H1 (cell line): ENCODE data around the gene FAM168B. TPM values are rescaled to one million over a fixed set of nuclear protein-coding genes. Genes with fewer than 3 reads are reported as not detected.

Experiments
- CTCF ChIA-PET: fragments of 300-600 bp; sonication (Branson Sonifier 250); formaldehyde crosslinking; loops from one replicate; lab custom pipeline; 2021; ENCODE audit not compliant: partially characterized antibody; lab: Charles Lee
- POLR2A ChIA-PET: fragments of 300-600 bp; sonication (Branson Sonifier 250); formaldehyde crosslinking; loops from one replicate; lab custom pipeline; 2021; ENCODE audit warnings: inconsistent platforms; ENCODE audit not compliant: partially characterized antibody; lab: Charles Lee
- DNase-seq, 2 experiments: peaks; one replicate each; pipeline versions ENCODE4 v3.0.0 to v3.0.0-alpha.2; 2010 to 2022; ENCODE audit warnings: low spot score in 2 of 2, low read depth in 1 of 2, mixed read lengths in 1 of 2
- FAIRE-seq: peaks from 2 replicates; lab custom pipeline; 2011; peaks lifted over from hg19 to GRCh38; lab: Jason Lieb, UNC
- H2AFZ ChIP-seq: 2 replicates; pipeline ENCODE4 v1.8.1; 2012; ENCODE audit warnings: low read length, inconsistent platforms
- H2AK5ac ChIP-seq: 2 replicates; pipeline ENCODE4 v1.6.1; 2013; ENCODE audit warnings: low read depth, low read length
- H2BK120ac ChIP-seq: replicated peaks from 2 replicates; pipeline ENCODE3; 2013; ENCODE audit warnings: low read depth, low read length, inconsistent platforms
- H2BK12ac ChIP-seq: 2 replicates; pipeline ENCODE4 v1.6.1; 2013; ENCODE audit warnings: low read depth, low read length
- H2BK15ac ChIP-seq: 2 replicates; pipeline ENCODE4 v1.6.1; 2013; ENCODE audit warnings: low read length
- H2BK20ac ChIP-seq: 2 replicates; pipeline ENCODE4 v1.6.1; 2013; ENCODE audit warnings: low read length
- H2BK5ac ChIP-seq: 2 replicates; pipeline ENCODE4 v1.6.1; 2013; ENCODE audit warnings: low read depth, low read length
- H3K14ac ChIP-seq: 2 replicates; pipeline ENCODE4 v1.6.1; 2013; ENCODE audit warnings: inconsistent platforms; ENCODE audit not compliant: insufficient read length
- H3K18ac ChIP-seq: 2 replicates; pipeline ENCODE4 v1.6.1; 2013; ENCODE audit warnings: low read length; ENCODE audit errors: extremely low read depth
- H3K23ac ChIP-seq: 2 replicates; pipeline ENCODE4 v1.6.1; 2013; ENCODE audit warnings: inconsistent platforms; ENCODE audit not compliant: insufficient read length
- H3K23me2 ChIP-seq: 2 replicates; pipeline ENCODE4 v1.6.1; 2013; ENCODE audit warnings: low read depth, low read length
- H3K27ac ChIP-seq: 2 replicates; pipeline ENCODE4 v1.6.1; 2011; ENCODE audit warnings: low read depth, low read length, inconsistent platforms
- H3K27me3 ChIP-seq, 4 experiments: replicated peaks in 1 of 4; 1 replicate in 1 of 4; 2 replicates in 3 of 4; pipeline versions ENCODE4 v1.6.1 to v1.8.1; 2011 to 2013; ENCODE audit warnings: low read length in 3 of 4, mild to moderate bottlenecking in 3 of 4, inconsistent platforms in 2 of 4, mixed read lengths in 2 of 4, moderate library complexity in 1 of 4; ENCODE audit not compliant: control insufficient read depth in 3 of 4, insufficient read depth in 3 of 4; ENCODE audit errors: extremely low read depth in 1 of 4
- H3K36me3 ChIP-seq, 4 experiments: 2 replicates each; pipeline versions ENCODE4 v1.6.1 to v1.8.1; 2011 to 2013; ENCODE audit warnings: mild to moderate bottlenecking in 4 of 4, low read length in 3 of 4, moderate library complexity in 2 of 4, control low read depth in 1 of 4, inconsistent platforms in 1 of 4; ENCODE audit not compliant: insufficient read depth in 4 of 4, control insufficient read depth in 2 of 4
- H3K4ac ChIP-seq: replicated peaks from 2 replicates; pipeline ENCODE3; 2013; ENCODE audit warnings: low read length, low read depth, mixed read lengths, inconsistent platforms; ENCODE audit not compliant: insufficient read length
- H3K4me1 ChIP-seq, 4 experiments: replicated peaks in 1 of 4; 1 replicate in 1 of 4; 2 replicates in 3 of 4; pipeline versions ENCODE4 v1.6.1 to v1.8.1; 2011 to 2013; ENCODE audit warnings: low read length in 3 of 4, inconsistent platforms in 2 of 4, mixed read lengths in 1 of 4; ENCODE audit not compliant: insufficient read depth in 4 of 4, control insufficient read depth in 3 of 4
- H3K4me2 ChIP-seq, 2 experiments: 2 replicates each; pipeline versions ENCODE4 v1.6.1 to v1.8.1; 2011 to 2013; ENCODE audit warnings: low read depth in 2 of 2, low read length in 2 of 2, control low read depth in 1 of 2, inconsistent platforms in 1 of 2, mild to moderate bottlenecking in 1 of 2; ENCODE audit not compliant: insufficient read depth in 1 of 2
- H3K4me3 ChIP-seq, 4 experiments: fragments of 200-600, 300-600 bp in 1 of 4; sonication (generic), shearing (Covaris generic), sonication (Bioruptor Twin) in 1 of 4; 2 replicates each; pipeline versions ENCODE4 v1.5.1 to v1.8.1; 2011 to 2016; ENCODE audit warnings: low read length in 4 of 4, low read depth in 3 of 4, control low read depth in 2 of 4, inconsistent platforms in 2 of 4, mild to moderate bottlenecking in 2 of 4, mixed read lengths in 1 of 4, moderate library complexity in 1 of 4; ENCODE audit not compliant: insufficient read depth in 2 of 4; ENCODE audit errors: extremely low read depth in 1 of 4
- H3K56ac ChIP-seq: replicated peaks from 2 replicates; pipeline ENCODE3; 2013; ENCODE audit warnings: low read depth, mild to moderate bottlenecking, mixed read lengths, low read length, inconsistent platforms; ENCODE audit not compliant: insufficient read length
- H3K79me1 ChIP-seq: 2 replicates; pipeline ENCODE4 v1.6.1; 2013; ENCODE audit warnings: low read depth, low read length, control low read depth
- H3K79me2 ChIP-seq, 2 experiments: 2 replicates each; pipeline versions ENCODE4 v1.6.1 to v1.8.1; 2012 to 2013; ENCODE audit warnings: low read length in 2 of 2, mild to moderate bottlenecking in 2 of 2, inconsistent platforms in 1 of 2; ENCODE audit not compliant: insufficient read depth in 2 of 2, control insufficient read depth in 1 of 2
- H3K9ac ChIP-seq, 4 experiments: replicated peaks in 1 of 4; 1 replicate in 1 of 4; 2 replicates in 3 of 4; pipeline versions ENCODE4 v1.6.1 to v1.8.1; 2011 to 2013; ENCODE audit warnings: low read depth in 3 of 4, low read length in 3 of 4, control low read depth in 2 of 4, mild to moderate bottlenecking in 2 of 4, moderate library complexity in 2 of 4, inconsistent platforms in 1 of 4; ENCODE audit errors: extremely low read depth in 1 of 4
- H3K9me3 ChIP-seq, 2 experiments: 2 replicates each; pipeline versions ENCODE4 v1.6.1 to v1.8.1; 2012 to 2013; ENCODE audit warnings: mild to moderate bottlenecking in 2 of 2, moderate library complexity in 2 of 2, control low read depth in 1 of 2, inconsistent platforms in 1 of 2, low read depth in 1 of 2, low read length in 1 of 2, mixed read lengths in 1 of 2; ENCODE audit not compliant: insufficient read depth in 2 of 2
- H4K20me1 ChIP-seq, 2 experiments: replicated peaks in 1 of 2; 2 replicates each; pipeline versions ENCODE3 to v1.8.1; 2011 to 2013; ENCODE audit warnings: inconsistent platforms in 2 of 2, low read length in 2 of 2, mild to moderate bottlenecking in 1 of 2; ENCODE audit not compliant: insufficient read depth in 2 of 2, control insufficient read depth in 1 of 2
- H4K5ac ChIP-seq: 2 replicates; pipeline ENCODE4 v1.6.1; 2013; ENCODE audit warnings: low read length, low read depth, mixed read lengths, inconsistent platforms; ENCODE audit not compliant: insufficient read length
- H4K8ac ChIP-seq: 2 replicates; pipeline ENCODE4 v1.8.0; 2013; ENCODE audit warnings: mild to moderate bottlenecking, moderate library complexity, low read length, inconsistent platforms; ENCODE audit not compliant: insufficient read depth; ENCODE audit errors: extremely low read depth
- H4K91ac ChIP-seq: replicated peaks from 2 replicates; pipeline ENCODE3; 2013; ENCODE audit warnings: low read length, mixed read lengths, inconsistent platforms; ENCODE audit not compliant: insufficient read length
- ATF2 ChIP-seq: IDR thresholded peaks from 2 replicates; pipeline ENCODE4 v1.6.1; 2012; ENCODE audit warnings: low read length, inconsistent platforms
- BRCA1 ChIP-seq: IDR thresholded peaks from 2 replicates; pipeline ENCODE4 v1.6.1; 2012; ENCODE audit warnings: low read depth, low read length, improper control_type of control experiment
- EZH2 ChIP-seq: fragments of 200-600 bp; sonication (generic); IDR thresholded peaks from 2 replicates; pipeline ENCODE4 v1.7.1; 2012; ENCODE audit warnings: low read depth, mild to moderate bottlenecking, moderate library complexity, low read length, inconsistent platforms; ENCODE audit not compliant: severe bottlenecking
- FOSL1 ChIP-seq: IDR thresholded peaks from 2 replicates; pipeline ENCODE4 v1.6.1; 2011; ENCODE audit warnings: mild to moderate bottlenecking, low read depth, low read length, moderate library complexity; ENCODE audit not compliant: insufficient read depth
- KDM1A ChIP-seq: fragments of 200-600, 300-600 bp; sonication (generic); IDR thresholded peaks from 2 replicates; pipeline ENCODE4 v1.7.1; 2016; ENCODE audit warnings: mild to moderate bottlenecking, low read length, borderline replicate concordance
- NANOG ChIP-seq: IDR thresholded peaks from 2 replicates; pipeline ENCODE4 v1.6.1; 2011; ENCODE audit warnings: low read length, low read depth, mild to moderate bottlenecking, inconsistent platforms; ENCODE audit not compliant: insufficient read depth, poor library complexity, severe bottlenecking
- PHF8 ChIP-seq: fragments of 200-600 bp; sonication (generic); conservative IDR thresholded peaks from 2 replicates; pipeline ENCODE4 v1.7.1; 2012; ENCODE audit warnings: low read depth, mild to moderate bottlenecking, inconsistent platforms, low read length, moderate library complexity
- RXRA ChIP-seq: IDR thresholded peaks from 2 replicates; pipeline ENCODE4 v1.6.1; 2011; ENCODE audit warnings: low read depth, mild to moderate bottlenecking, low read length, moderate library complexity; ENCODE audit not compliant: insufficient read depth
- SP2 ChIP-seq: IDR thresholded peaks from 2 replicates; pipeline ENCODE4 v1.6.1; 2012; ENCODE audit warnings: mild to moderate bottlenecking, low read length, inconsistent platforms
- TAF1 ChIP-seq: IDR thresholded peaks from 2 replicates; pipeline ENCODE4 v1.6.1; 2011; ENCODE audit warnings: mild to moderate bottlenecking, low read depth, low read length
- WGBS, 2 experiments: shearing (Covaris generic) in 1 of 2; methylation state at CpG; one replicate each; pipeline versions ENCODE4 v1.1.6 to v1.1.7; 2013 to 2015; ENCODE audit warnings: low lambda C conversion rate in 2 of 2, mixed read lengths in 2 of 2, inconsistent platforms in 1 of 2, low coverage in 1 of 2, missing lambda C conversion rate in 1 of 2; ENCODE audit not compliant: insufficient replicate concordance in 2 of 2, insufficient coverage in 1 of 2, insufficient read length in 1 of 2; ENCODE audit errors: extremely low coverage in 1 of 2, missing lambda C conversion rate in 1 of 2; 5-methylcytosine and 5-hydroxymethylcytosine counted together
- polyA plus RNA-seq, 7 experiments: library from polyadenylated mRNA; depleted of rRNA in 3 of 7; stranded (reverse) in 5 of 7; unstranded in 2 of 7; fragments of >200 nt in 5 of 7; fragments of 200-250 nt in 2 of 7; gene quantifications; 1 replicate in 5 of 7; 2 replicates in 1 of 7; 4 replicates in 1 of 7; pipeline versions ENCODE4 v1.2.1 to v1.2.3, GENCODE V29; 2011 to 2013; ENCODE audit warnings: missing spikeins in 2 of 7, mixed read lengths in 2 of 7
- total RNA-seq: library from RNA; stranded (reverse); fragmentation: NEBNext Ultra II Directional; extraction: Animal tissue kit (Norgen Biotek cat#: 25700); gene quantifications from 2 replicates; pipeline ENCODE4 v1.2.1, GENCODE V29; 2021

Gene FAM168B
- total and polyA plus RNA-seq, 2 of the 8 experiments (the other 6 are each of a cell fraction or from before 2014, with no cell fraction given) = 61.9 to 123 TPM

- H4K8ac ChIP-seq = no peak overlapping the region
- no peak overlapping the region for H2BK120ac ChIP-seq
- H3K18ac ChIP-seq = no peak overlapping the region
- POLR2A ChIA-PET = interaction anchor here (1.6 kb wide), 1 partner anchor 17 kb away, joined by 5 read pairs; no protein-coding TSS in a partner anchor
- H3K4me2 ChIP-seq = no peak overlapping the region
- WGBS, 2 experiments = 95% methylated on average over 11 of the region's 11 CpGs; no CpG with 5 or more reads in 1 of the 2 experiments
- no peaks in the 10 kb centered on the region for H3K9me3 ChIP-seq
- no peak overlapping the region for H2BK20ac ChIP-seq
- peaks cover 22% of the 10 kb centered on the region for H3K79me1 ChIP-seq
- H3K4me3 ChIP-seq = no peak overlapping the region
- peaks cover 16 to 71% (median 41%) of the 10 kb centered on the region in 4 experiments; a peak in 7 of 8 replicates for H3K36me3 ChIP-seq
- no peaks in the 10 kb centered on the region for H3K27me3 ChIP-seq
- no peak overlapping the region for H2BK5ac ChIP-seq
- peaks cover 0 to 10% (median 5%) of the 10 kb centered on the region in 4 experiments; a peak in 4 of 7 replicates for H3K4me1 ChIP-seq
- H3K23ac ChIP-seq = no peak overlapping the region
- H3K9ac ChIP-seq = no peak overlapping the region; a peak in 1 of 7 replicates
- H2AK5ac ChIP-seq = no peak overlapping the region
- H2BK12ac ChIP-seq = no peak overlapping the region
- H4K91ac ChIP-seq = no peak overlapping the region
- H3K23me2 ChIP-seq = 0 out of 2 replicates have a peak, but pooled peaks cover 2% of the 10 kb centered on the region
- FAIRE-seq = no peak
- CTCF ChIA-PET = interaction anchor here (0.7 to 1.7 kb wide), 4 partner anchors 11 to 82 kb away, joined by 3 to 4 read pairs (median 3); no protein-coding TSS in a partner anchor
- peaks cover 17 to 87% of the 10 kb centered on the region in 2 experiments for H3K79me2 ChIP-seq
- H3K27ac ChIP-seq = no peak overlapping the region
- H2AFZ ChIP-seq = no peak overlapping the region
- H3K4ac ChIP-seq = no peak overlapping the region
- peaks cover 20 to 24% of the 10 kb centered on the region in 2 experiments for H4K20me1 ChIP-seq
- DNase-seq = no peak
- no peak overlapping the region for H2BK15ac ChIP-seq
- H4K5ac ChIP-seq = no peak overlapping the region
- no peak overlapping the region for H3K56ac ChIP-seq
- no peak overlapping the region for H3K14ac ChIP-seq
- no peak for TF ChIP-seq BRCA1
- TF ChIP-seq PHF8 = no peak
- TF ChIP-seq FOSL1 = no peak
- TF ChIP-seq EZH2 = no peak
- TF ChIP-seq RXRA = no peak
- TF ChIP-seq KDM1A = no peak
- no peak for TF ChIP-seq ATF2
- no peak for TF ChIP-seq NANOG
- no peak for TF ChIP-seq TAF1
- TF ChIP-seq SP2 = no peak
These were observed 15.9 kb downstream of the FAM168B start for GRCh38 chr2:131077182-131077846.
